Fibroblast of peridontal ligament (primary cell): Measurements from ENCODE around the gene ADAMTS8.
"Not testable (repeated sequence)": the region's sequence is repeated elsewhere in the genome, so short reads cannot be mapped to it uniquely, and the experiment has no call there.

Source experiments
- DNase-seq: peaks from one replicate; pipeline ENCODE4 v3.0.0-alpha.2; 2010; ENCODE audit errors: extremely low read depth

Gene ADAMTS8

DNA sequence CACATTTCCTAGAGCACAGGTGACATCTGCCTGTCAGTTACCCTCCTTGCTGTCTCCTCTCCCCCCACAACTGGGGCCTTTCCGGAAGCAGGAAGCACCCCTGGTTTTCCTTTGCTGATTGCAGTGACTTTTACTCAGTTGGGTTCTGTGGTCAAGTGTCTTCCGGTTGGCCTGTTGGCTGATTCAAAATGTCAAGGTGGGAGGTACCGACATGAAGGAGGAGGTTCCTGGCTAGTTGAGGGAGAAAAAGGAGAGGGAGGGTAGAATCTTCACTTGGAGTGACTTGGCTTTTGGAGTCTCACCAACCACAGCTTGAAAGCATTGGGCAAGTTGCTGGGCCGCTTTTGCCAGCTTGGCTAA is 10.7 kb upstream of the ADAMTS8 start:
- DNase-seq: no peak

DNA sequence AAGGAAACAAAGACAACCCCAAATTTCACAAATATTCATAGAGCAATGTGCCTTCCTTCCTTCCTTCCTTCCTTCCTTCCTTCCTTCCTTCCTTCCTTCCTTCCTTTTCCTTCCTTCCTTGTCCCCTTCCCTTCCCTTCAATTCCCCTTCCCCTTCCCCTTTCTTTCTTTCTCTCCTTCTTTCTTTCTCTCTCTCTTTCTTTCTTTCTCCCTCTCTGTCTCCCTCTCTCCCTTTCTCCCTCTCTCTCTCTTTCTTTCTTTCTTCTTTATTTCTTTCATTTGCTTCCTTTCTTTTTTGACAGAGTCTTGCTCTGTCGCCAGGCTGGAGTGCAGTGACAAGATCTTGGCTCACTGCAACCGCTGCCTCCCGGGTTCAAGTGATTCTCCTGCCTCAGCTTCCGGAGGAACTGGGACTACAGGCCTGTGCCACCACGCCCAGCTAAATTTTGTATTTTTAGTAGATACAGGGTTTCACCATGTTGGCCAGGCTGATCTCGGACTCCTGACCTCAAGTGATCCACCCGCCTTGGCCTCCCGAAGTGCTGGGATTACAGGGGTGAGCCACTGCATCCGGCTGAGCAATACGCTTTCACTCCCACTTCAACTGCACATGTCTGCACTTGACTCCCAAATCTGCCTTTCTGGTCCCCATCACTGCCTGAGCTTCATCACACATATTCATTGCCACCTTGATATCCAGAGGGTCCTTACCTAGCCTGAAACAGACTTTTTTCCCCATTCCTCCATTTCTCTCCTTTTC is 10.2 kb upstream of the ADAMTS8 start:
- not testable (repeated sequence) for DNase-seq

DNA sequence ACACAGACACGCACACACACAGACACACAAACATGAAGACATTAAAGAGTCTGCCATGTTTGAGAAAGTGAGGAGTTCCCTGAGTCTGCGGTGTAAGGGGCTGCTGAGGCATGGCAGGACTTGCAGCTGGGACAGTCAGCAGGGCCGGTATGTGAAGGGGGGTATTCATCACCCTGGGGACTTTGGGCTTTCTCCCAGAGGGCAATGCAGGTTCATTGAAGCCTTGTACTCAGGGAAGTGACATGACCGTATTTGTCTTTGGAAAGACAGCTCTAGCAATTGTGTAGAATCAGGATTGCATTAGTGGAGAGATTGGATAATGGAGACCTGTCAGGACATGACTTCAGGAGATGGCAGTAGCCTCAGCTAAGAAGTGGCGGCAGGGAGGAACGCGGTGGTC is 9.4 kb upstream of the ADAMTS8 start:
- DNase-seq: no peak

DNA sequence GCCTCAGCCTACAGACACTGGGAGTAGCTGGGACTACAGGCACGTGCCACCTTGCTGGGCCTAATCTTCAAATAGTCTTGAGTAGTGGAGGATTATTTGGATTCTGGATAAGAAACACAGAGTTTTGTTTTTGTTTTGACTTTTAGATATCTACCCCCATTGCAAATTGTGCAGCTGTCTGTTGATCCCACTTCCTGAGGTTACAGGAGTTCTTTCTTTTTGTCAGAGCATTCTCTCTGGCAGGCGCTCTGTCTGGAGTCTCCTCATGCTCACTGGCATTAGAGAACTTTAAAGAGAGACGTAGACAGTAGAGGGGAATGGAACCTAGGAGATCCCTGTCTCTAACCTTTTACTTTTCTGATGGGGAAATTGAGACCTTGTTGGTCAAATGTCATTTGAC is 7.8 kb upstream of the ADAMTS8 start:
- DNase-seq: no peak

DNA sequence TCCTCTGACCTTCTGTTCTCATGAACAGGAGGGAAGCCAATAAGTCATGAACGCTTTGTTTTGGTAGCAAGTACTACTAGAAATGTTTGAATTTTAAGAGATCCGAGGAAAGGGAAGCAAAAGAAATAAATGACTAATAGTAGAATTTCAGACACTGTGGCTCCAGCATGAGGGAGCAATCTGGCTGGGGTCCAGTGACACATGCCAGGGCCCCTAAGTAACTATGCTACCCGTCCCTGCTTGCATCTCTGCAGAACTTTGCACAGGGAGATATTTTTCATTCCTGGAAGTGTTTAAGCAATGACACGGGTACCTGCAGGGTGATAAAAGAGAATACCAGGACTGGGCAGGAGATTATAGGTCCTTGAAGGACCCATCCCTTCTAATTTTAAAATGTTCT is 7.3 kb upstream of the ADAMTS8 start:
- no peak for DNase-seq

DNA sequence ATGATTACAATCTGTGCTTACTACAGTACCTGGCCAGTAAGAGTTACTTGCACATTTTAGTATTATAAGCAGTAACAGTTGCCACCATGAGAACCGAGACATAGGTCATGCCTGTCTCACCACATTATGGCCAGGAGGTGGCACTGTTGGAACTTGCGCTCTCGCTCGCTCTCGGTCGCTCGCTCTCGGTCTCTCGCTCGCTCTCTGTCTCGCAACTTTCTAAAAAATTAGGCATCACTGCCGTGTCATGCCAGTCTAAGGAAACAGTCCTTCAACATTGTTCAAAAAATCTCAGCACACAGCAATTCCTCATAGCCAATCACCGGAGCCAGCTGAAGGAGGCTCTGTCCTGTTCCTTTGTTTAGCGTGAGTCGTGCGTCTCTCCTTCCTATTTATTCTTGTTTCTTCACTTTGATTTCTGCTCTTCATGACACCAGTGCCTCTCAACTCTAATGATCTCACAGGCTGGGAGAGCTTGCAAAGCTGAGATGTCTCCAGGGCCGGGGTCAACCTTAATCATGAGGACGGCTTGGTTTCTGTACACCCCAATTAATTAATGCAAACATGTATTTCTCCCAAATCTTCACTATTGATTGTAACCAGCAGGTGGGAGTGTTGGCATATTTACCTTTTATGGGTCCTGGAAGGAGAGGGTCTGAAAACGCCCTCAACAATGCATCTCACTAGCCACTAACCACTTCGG is 6.3 kb upstream of the ADAMTS8 start:
- peak; percentile 91 for DNase-seq

DNA sequence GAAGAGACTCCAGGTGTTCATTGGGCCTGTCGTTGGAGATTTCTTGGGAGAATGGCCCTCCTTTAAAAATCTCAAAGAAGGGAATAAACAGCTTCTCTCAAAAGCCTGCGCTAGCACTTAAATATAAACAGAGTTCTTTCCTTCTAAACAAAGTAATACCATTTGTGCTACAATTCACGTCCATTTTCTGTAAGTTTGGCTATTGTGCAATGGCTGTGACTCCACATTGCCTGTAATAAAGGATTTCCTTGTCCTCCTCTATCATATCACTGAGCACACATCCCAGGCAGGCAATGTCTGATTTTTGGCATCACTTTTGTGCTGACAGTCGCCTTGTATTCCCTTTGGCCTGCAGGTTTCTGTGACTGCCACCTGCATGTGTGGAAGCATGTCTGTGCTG is 4.9 kb upstream of the ADAMTS8 start:
- DNase-seq: no peak

DNA sequence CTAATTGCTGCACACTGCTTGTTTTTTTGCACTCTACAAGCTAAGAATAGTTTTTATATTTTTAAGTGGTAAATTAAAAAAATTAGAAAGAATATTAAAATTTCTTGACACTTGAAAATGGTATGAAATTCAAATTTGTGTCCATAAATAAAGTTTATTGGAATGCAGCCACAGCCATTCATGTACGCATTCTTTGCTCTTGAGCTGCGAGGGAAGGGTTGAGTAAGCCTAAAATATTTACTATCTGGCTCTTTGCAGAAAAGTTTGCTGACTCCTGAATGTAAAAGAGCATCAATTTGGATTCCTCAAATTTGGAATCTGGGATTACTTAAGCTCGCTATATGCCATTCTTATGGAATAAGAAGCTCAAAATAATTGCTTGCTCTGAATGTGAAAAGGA is 3.4 kb upstream of the ADAMTS8 start:
- DNase-seq: peak; percentile 71

DNA sequence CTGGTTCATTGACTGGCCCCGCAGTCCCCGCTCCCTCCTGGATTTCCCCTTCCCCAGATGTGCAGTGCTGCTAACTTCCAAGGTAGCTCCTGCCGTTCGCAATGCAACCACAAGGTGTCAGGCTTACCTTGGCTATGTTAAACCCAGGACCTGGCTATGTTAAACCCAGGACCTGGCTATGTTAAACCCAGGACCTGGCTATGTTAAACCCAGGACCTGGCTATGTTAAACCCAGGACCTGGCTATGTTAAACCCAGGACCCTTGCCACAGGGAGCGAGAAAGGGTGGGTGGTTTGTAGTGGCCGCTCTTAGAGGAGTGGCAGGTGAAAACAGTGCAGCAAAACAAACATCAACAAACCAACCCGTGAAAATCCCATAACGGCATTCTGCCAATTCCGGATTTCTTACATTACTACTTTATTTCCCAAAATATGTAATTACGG is 2.9 kb upstream of the ADAMTS8 start:
- peak; percentile 73 for DNase-seq

DNA sequence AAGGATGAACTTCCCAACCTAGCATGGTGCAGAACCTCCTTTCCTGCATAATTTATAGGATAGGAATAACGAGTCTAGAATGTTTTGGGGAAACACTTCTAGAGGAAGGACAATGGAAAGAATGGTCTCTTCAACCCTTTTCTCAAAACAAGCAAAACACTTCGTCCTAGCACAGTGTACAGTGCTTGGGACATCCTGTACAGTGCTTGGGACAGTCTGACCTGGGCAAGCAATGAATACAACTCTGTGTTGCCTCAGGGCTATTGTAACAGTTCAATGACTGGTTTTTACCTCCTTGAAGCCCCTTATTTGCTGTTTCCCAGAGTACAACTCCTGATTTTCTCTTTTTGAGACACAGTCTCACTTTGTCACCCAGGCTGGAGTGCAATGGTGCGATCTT is 1.6 kb upstream of the ADAMTS8 start:
- DNase-seq: no peak

DNA sequence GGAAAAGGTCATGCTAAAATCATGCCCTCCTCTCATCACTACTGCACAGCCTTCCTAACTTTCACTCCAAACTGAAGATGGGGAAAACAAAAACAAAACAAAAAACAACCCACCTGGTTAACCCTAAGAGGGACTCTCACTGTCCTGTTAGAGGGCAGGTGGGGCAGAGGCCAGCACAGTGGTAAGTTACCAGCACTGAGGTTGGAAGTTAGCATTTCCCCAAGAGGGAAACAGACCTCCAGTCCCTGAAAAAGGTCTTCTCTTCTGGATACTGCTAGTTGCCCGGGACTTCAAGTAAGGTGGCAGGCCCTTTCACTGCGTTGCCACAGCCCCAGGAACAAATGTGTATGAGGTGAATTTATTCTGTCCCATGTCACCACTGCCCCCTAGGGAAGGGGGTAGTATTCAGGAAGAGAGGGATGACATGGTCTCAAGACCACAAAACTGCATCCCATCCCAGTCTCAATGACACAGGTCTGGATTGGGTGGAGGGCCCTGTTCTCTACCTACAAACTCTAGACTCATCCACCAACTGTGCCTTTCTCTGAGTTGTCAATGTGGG is 792 bp upstream of the ADAMTS8 start:
- no peak for DNase-seq

DNA sequence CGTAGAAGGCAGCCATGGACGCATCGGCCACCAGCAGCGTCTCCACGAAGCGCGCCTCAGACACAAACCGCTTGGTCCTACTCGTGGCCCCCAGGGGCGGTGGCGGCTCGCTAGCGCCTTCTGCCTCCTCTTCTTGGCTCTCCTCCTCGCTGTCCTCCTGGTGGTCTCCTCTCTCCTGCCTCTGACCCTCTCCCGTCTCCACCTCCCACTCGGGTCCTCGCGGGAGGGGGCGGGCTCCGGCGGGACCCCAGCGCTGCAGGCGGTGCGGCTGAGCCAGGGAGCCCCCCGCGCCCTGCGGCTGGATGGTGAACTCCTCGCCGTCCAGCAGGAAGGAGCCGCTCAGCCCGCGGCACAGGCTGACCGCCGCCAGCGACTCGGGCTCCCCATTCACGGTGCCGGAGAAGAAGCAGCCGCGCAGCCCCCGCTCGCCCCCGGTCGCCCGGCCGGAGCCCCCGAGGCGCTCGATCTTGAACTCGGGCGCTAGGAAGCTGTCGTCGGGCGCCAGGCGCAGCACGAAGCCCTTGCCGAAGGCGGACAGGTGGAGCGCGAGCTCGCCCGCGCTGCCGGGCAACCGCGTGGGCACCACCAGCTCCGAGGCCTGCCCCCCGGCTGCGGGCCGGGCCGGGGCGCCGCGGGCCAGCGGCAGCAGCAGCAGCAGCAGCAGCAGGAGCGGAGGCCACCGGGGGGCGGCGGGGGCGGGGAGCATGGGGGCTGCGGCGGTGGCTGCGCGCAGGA is 661 bp downstream of the ADAMTS8 start:
- no peak for DNase-seq

DNA sequence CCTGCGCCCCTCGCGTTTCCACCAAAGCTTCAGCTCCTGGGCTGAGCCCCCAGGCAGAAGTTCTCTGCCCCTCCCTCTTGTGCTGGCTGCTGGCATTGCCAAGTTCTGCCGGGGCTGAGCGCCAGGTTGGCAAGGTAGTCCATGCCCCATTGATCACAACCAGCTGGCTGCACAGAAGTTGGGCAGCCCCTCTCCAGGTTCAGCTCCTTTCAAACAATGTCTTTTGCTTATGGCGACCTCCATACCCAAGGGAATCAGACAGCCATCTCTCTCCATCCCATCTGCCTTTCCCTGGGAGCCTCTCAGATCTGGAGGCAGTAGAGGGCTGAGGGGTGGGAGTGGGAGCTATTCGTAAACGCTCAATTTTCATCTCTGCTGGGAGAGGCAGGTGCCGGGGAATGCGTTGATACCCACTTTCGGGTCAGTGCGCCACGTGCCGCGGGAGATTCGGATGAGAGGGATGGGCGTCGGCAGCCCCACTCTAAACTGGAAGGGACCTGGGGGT is 1.5 kb downstream of the ADAMTS8 start:
- no peak for DNase-seq

DNA sequence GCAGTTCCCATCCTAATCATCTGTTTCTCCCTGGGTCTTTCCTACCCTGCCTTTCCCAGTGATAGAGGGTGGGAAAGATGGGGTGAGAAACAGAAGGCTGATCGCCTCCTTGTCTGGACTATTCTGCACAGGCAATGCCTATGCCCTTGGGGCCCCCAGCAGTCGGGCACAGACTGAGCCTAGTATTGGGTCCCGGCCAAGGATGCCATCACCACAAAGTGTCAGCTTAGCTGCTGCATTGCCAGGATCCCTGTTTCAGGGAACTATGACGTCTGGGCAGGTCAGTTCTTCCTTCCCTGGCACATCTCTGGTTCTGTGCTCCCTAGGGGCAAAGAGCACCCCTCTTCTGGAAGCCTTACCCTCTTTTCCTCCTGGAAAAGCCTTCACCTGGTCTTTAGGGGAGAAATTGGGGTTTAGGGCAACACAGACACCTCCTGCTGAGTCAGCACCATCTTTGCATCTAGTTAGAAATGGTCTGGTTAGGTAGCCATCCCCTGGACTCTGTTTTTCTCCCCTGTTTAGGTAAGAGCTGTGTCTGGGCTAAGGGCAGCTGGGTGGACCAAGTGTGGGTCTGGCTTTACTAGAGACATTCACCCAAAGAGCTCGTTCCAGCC is 2.1 kb downstream of the ADAMTS8 start:
- no peak for DNase-seq

DNA sequence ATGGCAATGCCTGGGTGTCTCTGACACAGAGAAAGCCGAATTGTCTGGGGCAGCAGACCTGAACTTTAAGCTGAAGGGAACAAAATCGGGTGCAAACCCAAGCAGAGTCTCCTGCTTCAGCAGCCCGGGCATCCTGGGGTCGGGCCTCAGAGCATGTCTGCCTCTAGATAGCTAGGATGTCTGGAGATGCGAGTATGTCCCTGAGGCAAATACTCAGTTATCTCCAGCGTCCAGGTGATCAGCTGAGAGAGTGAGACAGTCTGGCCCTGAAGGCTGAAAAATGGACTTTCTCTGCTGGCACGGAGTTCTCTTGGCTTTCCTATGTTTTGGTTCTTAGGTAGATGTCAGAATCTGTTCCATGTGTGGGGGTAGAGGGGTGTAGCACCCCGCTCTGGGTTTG is 3.3 kb downstream of the ADAMTS8 start:
- no peak for DNase-seq

DNA sequence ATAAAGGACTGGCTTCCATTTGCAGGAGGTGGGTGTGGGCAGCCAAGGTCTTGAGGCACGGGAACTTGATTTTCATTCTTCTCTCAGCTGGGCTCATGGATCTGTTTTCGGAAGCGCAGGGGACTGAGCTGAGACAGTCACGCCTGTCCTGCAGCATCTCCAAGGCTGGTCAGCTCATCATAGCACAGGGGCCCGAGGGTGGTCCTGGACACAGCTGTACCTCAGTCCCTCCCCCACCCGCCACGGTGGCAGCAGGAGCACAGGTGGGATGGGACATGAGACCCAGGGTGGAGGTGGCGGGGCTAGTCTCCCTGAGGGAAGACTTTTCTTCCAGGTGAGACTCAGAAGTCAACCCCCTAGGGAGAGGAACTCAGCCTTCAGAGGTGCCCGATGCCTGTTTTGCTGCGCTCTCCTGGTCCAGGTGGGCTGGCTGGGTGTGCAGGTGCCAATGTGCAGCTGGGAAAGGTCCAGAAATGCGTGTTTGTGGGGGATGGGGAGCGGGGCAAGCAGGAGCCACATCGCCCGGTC is 3.7 kb downstream of the ADAMTS8 start:
- no peak for DNase-seq

DNA sequence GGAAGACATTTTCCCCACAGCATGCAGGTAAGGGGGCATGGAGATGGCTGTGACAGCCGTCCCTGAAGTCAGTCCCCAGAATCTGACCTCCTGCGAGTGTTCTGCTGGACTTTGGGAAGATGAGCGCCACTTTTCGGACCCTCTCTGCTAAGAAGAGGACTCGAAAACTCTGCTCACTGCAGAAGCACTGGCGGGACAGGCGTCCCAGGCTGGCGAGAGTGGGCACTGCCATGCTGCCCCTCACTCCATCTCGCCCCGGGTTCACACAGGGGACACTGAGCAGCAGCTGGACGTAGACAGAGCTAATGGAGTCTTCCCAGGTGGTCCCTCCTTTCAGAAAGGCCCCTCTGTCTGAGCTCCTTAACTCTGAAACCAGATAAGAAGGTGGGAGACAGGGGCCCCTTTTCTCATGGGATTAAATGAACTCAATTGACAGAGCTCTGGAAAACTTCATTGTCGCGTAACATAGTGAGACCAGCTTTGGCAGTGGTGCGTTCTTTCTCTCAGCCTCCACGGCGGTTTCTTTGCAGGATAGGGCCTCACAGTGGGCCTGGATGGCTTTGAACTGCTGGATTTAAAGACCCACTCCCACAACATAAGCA is 4.8 kb downstream of the ADAMTS8 start:
- DNase-seq: no peak

DNA sequence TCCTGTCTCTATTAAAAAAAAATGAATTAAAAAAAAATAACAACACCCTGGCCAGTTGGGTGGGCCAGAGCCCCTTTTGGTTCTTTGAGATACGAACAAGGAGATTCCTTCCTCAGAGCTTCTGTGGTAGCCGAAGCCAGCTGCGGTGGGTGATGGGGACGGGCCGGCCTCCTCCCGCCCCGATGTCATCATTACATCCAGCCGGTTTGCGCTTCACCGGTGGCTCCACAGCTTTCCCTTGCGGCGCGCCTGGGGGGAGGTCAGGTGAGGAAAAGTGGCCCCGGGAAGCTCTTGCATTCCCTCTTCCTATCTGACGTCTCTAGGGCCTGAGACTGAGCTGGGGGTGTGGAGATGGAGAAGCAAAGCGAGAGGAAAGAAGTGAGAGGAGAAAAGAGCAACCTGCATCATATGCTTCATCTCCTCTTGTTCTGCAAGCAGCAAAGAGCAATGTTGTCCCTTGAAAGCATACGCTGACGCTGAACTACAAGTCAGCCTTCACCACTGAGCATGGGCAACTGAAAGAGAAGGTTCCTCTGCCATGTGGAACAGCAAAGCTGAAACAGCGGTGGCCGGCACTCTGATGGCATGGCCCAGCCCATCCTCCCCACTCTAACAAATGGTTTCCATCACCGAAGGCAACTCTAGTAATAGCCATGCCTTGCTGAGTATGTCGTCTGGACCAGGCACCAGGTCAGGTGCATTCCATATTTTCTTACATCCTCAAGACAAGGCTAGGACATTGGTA is 6.0 kb downstream of the ADAMTS8 start:
- no peak for DNase-seq

DNA sequence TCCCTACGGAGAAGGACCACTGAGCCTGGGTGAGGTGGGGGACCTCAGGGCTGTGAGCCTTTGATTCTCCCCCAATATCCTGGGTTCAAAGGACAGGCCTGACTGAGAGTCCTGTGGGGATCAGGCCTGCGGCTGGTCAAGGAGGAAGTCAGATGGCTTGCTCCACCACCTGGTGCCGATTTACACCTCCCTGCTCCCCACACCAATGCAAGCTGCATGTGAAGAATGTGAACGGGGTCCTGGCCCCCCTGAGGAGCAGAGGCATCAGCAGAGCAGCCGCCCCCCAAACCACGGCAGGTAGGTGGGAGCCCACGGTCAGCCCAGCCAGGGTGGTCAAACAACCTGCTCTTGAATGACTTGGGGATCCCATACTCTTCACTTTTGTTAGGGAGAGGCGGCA is 6.7 kb downstream of the ADAMTS8 start:
- DNase-seq: no peak

DNA sequence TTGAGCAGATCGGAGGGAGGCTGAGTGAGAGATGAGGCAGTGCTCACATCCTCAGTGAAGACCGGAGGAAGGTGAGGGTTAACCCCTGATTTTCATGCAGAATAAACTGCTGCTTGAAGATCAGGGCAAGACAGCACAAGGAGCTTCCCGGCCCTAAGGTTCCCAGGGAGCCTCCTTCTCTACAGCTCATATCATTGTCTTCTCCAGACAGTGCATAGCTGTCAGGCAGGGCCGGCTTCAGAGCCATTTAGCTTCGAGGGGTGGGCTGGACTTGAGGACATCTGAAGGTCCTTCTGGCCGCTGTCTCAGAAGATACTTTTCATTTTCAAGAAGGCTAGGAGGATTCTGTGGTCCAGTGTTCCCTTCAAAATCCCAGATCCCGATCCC is 7.2 kb downstream of the ADAMTS8 start:
- no peak for DNase-seq
